VCaP (cell line): Measurements from ENCODE around the gene CCDC38.

Experiments
- H3K27ac ChIP-seq: fragments of 450-650 bp; 2 replicates; pipeline ENCODE4 v1.5.1; 2017
- TF ChIP-seq, protein P1 (sequence below): fragments of 450-650 bp; conservative IDR thresholded peaks from 2 replicates; pipeline ENCODE4 v1.5.1; 2017; ENCODE audit warnings: mild to moderate bottlenecking, moderate library complexity

The CCDC38 gene

DNA sequence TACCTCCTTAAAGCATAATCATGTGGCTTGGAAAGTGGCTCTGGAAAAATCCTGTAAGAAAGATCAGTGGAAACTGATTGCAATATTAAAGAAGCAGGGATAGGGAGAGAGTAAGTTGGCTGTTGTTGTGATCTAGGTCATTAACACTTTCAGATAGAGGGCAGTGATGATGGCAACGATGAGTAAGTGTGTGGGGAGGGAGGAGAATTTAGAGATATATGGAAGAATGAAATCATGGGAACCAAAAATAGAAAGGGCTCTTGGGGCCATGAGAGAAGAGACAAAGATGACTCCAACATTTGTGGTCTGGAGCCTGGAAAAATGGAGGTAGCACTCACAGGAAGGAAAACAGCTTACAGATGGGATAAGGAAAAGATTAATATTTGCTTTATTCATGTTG lies 60.3 kb downstream of the CCDC38 start:
- TF ChIP-seq, protein P1, sequence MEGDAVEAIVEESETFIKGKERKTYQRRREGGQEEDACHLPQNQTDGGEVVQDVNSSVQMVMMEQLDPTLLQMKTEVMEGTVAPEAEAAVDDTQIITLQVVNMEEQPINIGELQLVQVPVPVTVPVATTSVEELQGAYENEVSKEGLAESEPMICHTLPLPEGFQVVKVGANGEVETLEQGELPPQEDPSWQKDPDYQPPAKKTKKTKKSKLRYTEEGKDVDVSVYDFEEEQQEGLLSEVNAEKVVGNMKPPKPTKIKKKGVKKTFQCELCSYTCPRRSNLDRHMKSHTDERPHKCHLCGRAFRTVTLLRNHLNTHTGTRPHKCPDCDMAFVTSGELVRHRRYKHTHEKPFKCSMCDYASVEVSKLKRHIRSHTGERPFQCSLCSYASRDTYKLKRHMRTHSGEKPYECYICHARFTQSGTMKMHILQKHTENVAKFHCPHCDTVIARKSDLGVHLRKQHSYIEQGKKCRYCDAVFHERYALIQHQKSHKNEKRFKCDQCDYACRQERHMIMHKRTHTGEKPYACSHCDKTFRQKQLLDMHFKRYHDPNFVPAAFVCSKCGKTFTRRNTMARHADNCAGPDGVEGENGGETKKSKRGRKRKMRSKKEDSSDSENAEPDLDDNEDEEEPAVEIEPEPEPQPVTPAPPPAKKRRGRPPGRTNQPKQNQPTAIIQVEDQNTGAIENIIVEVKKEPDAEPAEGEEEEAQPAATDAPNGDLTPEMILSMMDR: no peak

DNA sequence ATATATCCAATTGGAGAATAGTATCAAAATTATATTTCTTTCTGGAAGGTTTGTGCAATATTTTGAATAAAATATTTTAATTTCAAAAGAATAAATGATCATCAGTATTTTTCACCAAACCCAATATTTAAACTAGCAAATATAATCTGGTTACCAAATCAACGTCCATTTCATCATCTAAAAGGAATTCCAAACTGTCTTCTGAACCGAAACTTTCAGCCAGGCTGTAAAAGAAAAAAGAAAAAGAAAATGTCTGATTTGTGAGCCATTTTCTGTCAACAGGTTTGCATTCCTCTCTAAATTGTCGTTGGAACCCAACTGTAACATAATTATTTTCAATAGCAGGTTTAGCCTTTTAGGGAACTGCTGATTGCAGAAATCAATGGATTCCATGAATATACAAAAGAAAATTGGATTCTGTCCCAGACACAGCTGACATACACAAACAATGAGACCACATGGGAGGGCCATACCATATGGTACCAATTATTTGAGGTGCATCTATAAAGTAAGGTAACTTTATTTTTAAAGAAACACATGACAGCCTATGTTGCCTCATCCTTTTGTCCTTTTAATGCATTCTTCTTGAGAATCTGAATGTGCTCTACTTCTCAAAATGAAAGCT lies 61.0 kb downstream of the CCDC38 start:
- TF ChIP-seq, protein P1: no peak
- no peak overlapping the region for H3K27ac ChIP-seq

More for the DNA sequence above, 60.3 kb downstream of the CCDC38 start:
- H3K27ac ChIP-seq: no peak overlapping the region

DNA sequence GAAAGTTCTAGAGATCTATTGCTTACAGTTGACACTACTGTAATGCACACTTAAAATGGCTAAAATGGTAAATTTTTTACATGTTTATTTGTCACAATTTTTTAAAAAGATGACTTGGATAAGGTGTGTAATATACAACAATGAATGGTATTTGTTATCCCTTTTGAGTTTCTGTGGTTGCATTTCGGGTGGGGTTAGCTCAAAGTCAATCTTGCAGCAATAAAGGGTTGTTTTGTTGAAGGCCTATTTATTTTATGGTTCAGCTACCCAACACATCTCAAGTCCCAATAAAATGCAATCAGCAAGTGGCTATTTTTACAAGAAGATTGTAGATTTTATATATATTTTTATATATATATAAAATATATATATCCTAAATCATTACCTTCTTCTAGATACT lies 61.5 kb downstream of the CCDC38 start:
- TF ChIP-seq, protein P1: no peak
- H3K27ac ChIP-seq: no peak overlapping the region

DNA sequence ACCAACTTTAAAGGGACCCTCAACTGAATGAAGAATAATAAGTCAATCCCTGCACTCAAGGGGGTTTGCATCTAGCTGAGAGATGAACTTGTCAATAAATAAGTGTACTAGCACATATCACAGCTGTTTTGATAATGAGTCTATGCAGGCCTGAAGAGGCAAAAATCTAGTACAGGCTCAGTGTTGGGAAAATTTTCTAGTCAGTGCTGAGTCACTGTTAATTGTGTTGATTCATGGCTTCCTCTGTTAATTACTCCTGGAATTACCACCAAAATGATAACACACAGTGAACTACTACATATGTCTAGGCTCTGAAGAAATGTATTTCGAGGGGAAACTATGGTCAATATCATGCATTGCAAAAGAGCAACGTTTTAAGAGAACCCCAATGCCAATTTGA lies 64.8 kb downstream of the CCDC38 start:
- H3K27ac ChIP-seq: no peak overlapping the region
- TF ChIP-seq, protein P1: no peak

DNA sequence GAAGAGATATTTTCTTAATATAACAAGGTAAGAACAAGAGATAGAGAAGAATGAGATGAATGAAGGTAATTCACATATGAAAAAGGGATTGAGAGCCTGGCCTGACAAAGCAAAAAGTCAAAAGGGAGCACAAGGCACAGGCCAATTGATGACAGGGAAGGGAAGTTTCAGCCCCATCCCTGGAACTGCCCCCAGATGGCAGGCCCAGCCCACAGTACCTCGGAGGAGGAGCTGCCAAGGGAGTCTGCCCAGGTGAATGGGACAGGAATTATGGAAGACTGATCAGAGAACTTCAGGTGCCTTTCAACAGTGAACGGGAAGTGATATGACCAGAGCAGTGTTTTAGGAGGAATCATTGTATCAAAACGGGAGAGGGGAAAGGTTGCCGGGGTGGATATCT lies 68.0 kb downstream of the CCDC38 start:
- TF ChIP-seq, protein P1: no peak
- H3K27ac ChIP-seq: no peak overlapping the region

DNA sequence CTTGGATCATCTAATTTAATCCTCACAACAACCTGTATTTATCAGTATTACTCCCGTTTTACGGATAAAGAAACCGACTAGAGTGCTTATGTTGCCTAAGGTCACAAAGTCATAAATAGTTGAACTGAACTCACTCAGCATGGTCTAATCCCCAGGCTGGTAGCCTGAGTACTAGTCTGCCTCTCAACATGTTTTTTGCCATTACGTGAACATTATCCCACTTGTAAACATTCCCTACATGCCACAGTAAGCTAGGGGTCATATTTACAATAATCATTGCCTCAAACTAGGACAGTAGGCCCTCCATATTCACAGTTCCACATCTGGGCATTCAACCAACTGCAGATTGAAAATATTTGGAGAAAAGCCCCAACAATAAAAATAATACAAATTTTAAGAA lies 71.5 kb downstream of the CCDC38 start:
- TF ChIP-seq, protein P1: no peak
- H3K27ac ChIP-seq: no peak overlapping the region

DNA sequence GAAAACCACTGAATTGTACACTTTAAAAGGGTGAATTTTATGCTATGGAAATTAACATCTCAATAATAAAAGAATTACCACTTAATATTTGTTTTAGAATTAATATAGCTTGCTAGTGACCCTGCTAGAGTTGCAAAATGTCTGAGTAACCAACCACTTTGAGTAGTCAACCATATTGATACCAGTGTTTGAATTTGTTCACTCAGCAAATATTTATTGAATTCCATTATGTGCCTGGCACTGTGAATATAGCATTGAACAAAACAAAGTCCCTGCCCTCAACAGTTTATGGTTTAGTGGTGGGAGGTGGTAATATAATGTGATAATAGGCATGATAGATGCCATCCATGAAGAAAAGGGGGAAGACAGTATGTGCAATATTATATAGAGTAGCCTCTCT lies 79.1 kb downstream of the CCDC38 start:
- TF ChIP-seq, protein P1: no peak
- H3K27ac ChIP-seq: no peak overlapping the region
